Cerebellar cortex (tissue), 1 donor: ENCODE results near the gene PSMA3.

Experiments
- DNase-seq: peaks from one replicate; pipeline ENCODE4 v3.0.0-alpha.2; 2015; ENCODE audit warnings: low spot score

PSMA3 gene

DNA sequence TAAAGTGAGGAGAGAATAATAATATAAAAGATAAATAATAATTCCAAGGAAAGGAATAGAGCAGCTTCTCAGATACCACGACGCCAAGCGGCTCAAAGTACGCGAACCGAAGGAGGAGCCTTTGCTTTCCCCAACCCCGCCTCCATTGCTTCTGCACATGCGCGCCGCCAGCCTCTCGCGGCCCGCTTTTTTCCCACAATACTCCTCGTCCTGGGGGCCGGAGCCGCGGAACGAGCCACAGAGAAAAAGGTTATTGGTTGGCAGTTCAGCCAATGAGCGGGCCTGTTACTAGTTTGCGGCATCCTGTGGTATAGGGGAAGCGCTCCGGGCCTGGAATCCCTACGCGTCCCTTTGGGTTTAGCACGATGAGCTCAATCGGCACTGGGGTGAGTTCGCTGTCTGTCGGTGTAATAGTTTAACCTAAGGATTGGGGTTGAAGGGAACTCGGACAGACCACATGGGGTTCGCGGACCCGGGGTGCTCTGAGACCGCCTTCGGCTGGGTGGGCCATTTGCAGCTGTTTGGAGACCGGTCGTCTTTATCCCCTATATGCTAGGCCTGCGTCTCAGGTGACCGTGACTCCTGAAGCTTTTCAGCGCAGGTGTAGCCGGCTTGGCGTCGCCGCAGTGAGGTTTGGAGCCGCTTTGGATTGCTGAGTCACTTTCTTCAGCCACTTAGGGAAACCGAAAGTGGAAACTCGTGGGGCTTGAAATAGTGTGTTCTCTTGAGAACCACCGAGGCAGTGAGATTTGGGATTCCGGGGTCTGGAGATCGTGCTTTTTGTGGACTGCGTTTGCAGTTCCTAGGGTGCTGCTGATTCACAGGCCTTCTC lies at the start of gene PSMA3:
Gene PSMA3 (plus strand): TSS at position 288 of the 832 bp plus-strand sequence. CDS start 78 bp downstream, at position 366.
- DNase-seq: peak; percentile 98

DNA sequence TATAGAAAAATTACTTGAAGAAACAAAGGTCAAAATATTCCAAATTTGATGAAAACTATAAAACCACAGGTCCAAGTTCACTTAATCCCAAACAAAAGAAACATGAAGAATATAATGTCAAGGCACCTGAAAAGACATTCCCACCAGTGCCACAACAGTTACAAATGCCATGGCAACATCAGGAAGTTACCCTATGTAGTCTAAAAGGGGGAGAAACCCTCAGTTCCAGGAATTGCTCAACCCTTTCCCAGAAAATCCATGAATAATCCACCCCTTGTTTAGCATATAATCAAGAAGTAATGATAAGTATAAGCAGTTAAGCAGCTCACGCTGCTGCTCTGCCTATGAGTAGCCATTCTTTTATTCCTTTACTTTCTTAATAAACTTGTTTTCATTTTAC lies 48.4 kb upstream of the PSMA3 start:
- no peak for DNase-seq

DNA sequence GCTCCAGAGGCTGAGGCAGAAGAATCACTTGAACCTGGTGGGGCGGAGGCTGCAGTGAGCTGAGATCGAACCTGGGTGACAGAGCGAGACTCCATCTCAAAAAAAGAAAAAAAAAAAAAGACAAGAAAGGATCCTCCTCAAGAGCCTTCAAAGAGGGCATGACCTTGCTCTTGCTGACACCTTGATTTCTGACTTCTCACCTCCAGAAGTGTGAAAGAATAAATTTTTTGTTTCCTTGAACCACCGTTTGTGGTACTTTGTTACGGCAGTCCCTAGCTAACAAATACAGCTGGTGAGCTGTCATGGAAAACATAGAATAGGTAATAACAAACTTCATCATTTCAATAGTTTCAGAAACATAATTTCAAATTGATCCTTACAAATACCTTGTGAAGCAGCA lies 46.6 kb upstream of the PSMA3 start:
- DNase-seq: no peak

DNA sequence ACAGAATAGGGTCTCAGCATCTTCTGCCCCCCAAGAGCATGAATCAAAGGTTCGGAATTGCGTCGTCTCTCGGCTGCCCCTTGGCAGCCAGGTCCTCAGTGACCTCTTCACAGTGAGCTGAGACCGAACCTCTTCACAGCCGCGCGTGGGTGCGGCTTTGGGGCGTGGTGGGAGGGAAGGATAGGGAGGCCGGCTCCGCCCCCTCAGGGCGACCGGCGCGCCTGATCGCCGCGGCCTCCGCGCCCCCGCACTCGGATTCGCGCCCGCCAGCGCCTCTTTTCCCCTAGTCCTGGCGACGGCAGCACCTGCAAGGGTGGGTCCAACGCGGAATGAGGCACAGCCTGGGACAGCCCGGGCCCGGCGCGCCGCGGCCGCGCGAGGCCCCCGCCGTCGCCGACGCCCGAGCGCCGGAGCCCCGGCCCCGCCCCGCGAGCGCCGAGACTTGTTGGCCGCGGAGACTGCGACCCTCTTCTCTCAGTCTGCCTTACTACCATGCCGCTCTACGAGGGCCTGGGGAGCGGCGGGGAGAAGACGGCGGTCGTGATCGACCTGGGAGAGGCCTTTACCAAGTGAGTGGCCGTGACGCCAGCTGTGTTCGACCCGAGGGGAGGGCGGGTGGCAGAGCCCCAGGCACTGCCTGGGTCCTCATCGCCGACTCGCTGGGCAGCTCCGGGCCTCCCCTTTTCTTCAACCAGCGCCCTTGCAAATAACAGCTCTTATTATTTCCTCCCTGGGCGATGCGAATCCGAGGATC lies 44.7 kb upstream of the PSMA3 start, which contains the start of gene ACTR10:
Gene ACTR10 (plus strand): TSS at position 424 of the 754 bp plus-strand sequence. CDS start 69 bp downstream, at position 493.
- peak; percentile 89 for DNase-seq

DNA sequence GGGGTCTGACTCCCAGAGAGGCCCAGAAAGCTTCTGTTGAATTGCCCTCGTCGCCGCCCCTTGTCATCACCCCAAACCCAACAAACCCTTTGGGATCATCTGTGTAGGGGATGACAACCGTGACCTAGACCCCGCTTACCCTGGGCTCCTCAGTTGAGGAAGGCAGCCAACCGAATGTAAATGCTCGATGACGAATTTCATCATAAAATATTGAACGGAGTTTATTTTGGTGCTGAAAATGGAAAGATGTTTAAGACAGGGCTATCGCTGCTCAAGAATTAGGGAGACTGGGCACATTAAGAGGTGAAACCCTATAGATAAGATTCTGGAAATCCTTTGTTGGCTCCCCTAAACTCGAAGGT lies 44.2 kb upstream of the PSMA3 start:
- no peak for DNase-seq

DNA sequence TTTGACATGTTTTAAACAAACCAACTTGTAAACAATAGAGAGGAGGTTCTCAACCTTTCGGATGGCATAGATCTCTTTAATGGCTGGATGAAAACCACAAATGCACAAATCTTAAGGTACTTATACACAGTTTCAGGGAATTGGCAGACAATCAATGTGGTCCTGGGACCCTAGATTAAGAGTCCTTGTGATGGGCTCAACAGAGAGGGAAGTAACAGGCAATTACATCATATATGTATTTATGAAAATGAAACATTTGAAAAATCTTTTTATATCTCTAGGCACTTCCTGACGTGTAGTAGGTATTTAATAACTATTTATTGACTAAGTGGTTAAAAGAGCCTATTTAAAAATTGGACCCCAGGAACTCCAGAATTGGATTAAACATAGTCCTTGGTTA lies 43.8 kb upstream of the PSMA3 start:
- DNase-seq: no peak

DNA sequence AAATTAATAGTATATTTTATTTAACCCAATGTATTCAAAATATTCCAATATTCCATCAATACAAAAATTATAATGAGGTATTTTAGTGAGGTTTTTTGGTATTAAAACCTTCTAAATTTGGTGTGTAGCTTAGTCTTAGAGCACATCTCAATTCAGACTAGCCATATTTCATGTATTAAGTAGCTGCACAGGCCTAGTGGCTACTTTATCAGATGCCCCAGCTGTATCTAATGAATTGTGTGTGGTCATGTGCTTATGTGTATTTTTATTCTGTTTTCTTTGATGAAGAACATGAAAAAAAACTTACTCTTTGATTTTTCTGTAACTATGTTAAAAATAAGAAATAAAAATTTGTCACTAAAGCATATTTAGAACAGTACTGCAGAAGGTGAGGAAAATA lies 31.5 kb upstream of the PSMA3 start:
- DNase-seq: no peak

DNA sequence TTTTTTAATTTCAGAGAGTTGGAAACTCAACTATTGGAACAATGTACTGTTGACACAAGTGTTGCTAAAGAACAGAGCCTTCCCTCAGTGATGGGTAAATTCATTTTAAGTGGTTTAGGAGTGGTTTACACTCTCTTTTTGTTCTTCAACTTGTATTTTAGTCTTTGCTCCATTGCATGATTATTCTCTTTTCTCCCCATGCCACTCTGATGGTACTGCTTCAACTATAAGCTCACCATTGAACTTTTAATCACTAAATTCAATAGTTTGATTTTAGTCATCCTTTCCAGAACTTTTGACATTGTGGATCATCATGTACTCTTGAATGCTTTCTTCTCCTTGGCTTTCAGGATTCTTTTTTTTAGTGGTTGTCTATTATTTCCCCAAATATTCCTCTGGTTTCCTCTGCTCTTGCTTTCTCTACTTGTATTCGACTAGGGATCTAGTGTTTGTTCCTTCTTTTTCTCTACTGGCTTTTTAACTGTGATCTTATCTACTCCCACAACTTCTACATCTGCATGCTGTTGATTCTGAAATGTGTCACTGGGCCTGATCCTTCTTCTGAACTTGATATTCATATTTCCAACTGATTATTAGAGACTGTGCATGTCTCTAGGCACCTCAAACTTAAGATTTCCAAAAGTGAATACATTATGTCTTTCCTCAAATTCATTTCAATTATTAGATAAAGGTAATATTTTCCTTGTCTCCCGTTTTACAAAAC lies 29.3 kb upstream of the PSMA3 start:
- DNase-seq: no peak

DNA sequence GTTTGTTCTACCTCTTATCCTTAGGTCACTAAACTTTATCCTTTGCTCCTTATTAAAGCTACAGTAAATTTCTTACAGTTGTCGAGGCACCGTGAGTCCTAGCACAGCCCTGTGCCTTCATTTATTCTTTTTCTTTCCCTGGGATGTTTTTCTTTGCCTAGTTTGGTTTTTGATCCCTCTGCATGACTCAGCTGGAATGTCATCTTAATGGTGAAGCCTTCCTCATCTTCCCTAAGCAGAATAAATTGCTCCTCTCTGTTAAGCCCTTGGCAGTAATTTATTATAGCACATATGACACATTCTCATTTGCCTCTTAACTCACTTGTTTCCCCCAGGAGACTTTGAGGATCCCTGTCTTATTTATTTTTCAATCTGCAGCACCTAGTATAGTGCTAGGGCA lies 28.1 kb upstream of the PSMA3 start:
- no peak for DNase-seq

DNA sequence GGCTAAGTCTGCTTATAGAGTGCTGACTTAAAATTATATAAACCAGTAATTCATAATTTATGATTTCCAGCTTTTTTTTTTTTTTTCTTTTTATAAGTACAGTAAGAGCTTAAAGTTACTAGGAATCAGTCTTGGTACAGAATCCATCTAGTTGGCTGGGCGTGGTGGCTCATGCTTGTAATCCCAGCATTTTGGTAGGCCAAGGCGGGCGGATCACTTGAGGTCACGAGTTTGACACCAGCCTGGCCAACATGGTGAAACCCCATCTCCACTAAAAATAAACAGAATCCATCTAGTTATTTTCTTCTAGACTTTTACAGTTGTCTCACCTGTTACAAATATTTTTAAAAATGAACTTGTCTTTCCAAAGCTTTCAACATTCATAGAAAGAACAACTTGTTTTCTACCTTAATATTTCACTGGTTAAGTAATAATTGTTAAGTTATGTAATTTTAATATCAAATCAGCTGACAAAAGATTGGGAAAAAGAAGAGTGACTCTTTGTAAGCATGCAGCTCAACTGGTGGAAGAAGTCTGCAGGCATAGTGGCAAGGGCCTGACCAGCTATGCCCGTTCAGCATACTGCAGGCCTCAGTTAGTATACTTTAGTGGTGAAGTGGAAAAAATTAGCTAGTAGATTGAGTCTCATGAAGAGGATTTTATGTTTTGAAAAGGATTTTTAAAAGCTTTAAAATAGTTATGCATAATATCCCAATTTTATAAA lies 17.4 kb upstream of the PSMA3 start:
- no peak for DNase-seq

DNA sequence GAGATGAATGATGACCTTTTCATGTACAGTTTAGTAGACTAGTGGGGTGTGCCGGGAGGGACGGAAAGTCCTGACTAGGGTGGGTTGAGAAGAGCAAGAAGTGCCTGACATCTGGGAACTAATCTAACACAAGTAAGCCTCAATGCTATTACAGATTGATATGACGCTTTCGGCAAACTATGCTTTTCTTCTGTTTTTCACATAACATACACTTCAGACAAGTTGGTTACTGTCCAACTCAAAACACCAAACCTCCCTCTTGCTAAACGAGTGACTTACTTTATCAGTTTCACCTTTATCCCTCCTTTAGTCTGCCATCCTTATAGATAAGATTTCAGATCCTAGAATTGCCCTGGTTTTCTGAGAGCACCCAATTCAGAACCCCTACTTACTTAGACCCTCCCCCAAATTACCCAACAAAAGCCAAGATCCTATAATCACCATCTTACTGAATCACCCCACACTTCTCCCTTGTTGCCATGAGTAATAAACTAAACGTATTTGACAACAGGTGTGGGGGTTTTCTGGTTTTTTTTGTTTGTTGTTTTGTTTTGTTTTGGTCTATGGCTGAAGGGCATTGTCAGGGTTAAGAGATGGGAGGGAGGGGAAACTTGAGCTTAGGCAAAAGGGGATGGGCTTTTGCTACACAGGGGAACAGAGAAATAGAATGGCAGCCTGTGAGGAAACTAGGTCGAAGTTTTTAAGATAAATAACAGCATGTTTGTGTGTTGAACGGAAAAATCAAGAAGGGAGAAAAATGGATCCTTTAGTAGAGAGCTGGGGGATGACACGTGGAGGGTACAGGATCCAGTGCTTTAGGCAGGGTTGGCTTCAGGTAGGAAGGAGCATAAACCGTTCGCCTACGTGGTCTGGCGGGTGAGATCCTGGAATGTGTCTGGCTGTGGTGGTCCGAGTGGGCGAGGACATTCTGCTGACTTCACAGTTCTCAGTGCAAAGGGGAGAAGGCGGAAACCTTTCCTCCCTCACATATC lies 6.1 kb upstream of the PSMA3 start:
- peak; percentile 22 for DNase-seq

DNA sequence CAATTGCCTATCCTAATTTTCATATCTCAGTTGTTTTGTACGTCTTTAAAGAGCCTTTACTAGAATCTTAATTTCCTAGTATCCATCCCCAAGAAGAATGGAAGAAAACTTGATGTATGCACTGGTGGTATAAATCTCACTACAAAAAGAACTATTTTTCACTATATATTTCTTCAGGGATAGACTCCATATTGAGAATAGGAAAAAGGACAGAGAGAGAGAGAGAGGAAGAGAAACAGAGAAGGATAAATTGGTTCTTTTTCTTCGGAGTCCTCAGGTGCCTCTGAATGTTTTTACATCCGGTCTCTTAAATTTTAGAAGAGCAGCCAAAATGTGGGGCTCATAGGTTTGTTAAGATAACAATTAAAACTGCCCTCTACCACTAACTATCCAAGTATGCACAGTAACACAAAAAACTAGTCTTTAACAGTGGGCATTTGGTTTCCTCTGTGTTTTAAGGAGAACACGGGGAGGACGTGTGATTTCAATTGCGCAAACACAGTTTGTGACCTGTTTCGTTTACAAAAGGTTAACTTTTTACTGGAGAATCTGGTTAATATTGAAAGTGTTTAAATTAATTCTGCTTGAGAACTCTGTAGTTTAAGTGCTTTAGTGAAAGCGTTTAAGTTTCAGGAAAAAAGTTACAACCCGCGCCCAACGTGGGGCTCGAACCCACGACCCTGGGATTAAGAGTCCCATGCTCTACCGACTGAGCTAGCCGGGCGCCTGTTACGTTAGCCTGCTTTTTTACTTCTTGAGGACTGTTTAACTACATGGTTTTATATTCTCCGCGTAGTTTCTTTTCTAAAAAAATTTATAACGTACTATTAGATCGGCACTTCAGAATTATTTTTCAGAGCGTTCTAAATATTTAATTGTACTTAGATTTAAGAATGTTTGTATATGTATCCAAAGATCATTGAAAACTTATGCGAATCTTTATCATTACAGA lies 5.1 kb upstream of the PSMA3 start:
- peak; percentile 84 for DNase-seq

DNA sequence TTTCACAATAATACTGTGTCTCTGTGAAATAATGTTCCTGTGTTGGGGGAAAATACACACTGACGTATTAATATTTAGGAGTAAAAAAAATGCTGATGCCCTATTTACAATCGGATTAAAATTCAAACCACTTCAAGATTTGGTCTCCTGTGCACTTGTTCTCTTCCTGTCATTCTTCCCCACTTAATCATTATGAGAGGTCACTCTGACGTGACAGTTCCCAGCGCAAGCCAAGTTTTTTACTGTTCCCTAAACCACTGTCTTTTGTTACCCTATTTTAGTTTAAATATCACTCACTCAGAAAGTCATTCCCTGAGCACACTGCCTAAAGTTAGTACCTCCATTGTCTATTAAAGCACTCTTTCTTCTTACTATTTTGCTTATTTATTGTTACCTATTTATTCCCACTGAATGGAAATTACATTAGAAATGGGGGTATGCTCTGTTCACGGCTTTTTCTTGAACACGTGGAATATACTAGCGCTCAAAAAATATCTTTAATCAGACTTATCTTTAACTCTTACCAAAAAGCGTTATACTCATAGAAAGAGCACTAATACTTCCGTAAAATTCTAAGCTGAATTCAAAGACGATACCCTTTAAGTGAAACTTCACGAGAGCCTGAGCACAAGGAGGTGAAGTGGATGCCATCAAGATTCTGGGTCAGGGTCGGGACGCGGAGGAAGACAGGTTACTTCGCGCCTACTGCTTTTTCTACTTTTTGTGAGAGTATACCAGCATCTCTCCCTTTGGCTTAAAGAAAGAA lies 670 bp upstream of the PSMA3 start:
- DNase-seq: no peak

DNA sequence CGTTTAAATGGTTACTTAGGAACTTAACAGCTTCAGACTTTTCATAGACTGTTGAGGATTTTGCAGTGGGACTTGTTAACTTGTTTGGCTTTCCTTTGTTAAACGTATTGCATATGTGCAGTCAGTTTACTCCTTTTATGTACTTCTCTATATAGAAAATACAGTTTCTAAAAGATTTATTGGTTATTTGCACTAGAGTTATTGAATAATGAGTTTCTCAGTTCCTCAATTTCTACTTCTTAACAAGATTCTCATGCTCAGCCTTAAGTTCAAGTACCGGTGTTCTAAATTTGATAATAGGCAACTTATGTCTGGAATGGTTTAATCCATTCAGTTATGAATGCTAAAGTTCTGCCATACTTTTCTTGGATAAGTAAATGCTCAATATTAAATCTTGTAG lies 919 bp downstream of the PSMA3 start:
- no peak for DNase-seq

DNA sequence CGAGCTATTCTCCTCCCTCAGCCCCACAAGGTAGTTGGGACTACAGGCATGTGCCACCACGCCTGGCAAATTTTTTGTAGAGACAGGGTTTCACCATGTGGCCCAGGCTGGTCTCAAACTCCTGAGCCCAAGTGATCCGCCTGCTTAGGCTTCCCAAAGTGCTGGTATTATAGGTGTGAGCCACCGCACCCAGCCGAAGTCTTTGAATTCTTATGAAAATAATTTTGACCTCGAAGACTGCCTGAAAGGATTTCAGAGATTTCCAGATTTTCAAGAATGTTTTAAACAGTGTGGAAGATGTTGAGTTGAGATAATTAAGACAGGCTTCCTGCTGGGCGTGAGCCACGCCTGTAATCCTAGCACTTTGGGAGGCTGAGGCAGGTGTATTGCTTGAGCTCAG lies 5.0 kb downstream of the PSMA3 start:
- DNase-seq: no peak

DNA sequence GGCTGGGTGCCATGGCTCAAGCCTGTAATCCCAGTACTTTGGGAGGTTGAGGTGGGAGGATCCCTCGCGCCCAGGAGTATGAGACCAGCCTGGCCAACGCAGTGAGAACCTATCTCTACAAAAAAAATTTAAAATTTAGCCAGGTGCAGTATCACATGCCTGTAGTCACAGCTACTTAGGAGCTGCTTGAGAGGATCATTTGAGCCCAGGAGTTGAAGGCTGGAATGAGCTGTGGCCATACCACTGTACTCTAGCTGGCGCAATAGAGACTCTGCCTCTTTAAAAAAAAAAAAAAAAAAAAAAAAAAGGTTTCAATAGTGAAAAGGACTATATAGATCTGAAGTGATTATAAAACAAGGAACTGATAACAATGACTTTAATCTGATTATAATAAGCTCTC lies 13.5 kb downstream of the PSMA3 start:
- DNase-seq: no peak

DNA sequence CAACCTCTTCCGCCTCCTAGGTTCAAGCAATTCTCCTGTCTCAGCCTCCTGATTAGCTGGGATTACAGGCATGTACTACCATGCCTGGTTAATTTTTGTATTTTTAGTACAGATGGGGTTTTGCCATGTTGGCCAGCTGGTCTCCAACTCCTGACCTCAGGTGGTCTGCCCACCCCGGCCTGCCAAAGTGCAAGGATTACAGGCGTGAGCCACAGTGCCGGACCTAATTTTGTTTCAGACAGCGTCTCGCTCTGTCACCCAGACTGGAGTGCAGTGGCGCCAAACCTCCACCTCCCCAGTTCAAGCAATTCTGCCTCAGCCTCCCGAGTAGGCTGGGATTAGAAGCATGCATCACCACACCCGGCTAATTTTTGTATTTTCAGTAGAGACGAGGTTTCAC lies 17.4 kb downstream of the PSMA3 start:
- DNase-seq: peak; percentile 34

DNA sequence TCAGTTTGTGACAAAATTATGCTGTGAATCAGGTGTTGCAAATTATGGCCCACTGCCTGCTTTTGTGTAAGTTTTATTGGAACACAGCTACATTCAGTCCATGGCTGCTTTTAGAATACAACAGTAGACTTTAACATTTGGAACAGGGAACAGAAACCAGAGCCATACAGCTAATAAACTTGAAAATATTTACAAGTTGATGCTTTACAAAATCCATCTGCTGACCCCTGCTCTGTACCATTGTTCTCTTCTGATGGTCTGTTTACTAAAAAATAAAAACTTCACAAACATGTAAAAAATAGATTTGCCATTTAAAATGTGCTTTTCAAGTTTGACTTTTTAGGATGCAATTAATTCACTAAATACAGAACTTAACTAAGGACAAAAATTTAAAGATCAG lies 20.8 kb downstream of the PSMA3 start:
- no peak for DNase-seq

DNA sequence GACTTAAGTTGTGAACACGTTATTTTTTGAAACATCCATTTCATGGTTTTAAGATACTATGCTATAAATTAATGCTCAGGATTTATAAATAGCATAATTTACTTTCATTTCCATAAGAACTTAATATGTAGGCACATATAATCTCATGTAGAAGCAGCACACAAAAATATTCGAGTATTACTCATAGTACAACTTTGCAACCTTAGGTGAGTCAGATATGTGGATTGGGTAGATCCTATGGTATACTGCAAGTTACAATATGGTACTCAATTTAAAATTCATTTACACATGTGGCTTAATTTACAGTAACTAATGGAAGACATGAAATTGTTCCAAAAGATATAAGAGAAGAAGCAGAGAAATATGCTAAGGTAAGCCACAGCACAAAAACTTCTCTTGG lies 26.0 kb downstream of the PSMA3 start:
- no peak for DNase-seq
